ENCODE measurements around the gene ADGRG7.

Gene ADGRG7

GRCh38 chr3:100611221-100611620 is 1.8 kb downstream of the ADGRG7 start:
- TF ChIP-seq CTCF (IDR thresholded peaks at IDR 0.05) = no peak
- H3K27ac ChIP-seq = no peak overlapping the region
- DNase-seq (ENCODE audit: low spot score) = no peak
- H3K4me3 ChIP-seq = no peak overlapping the region

- no peak for DNase-seq (ENCODE audit: low spot score)
- Histone ChIP-seq H3K4me3 (no peak overlapping the region), H3K27ac (no peak overlapping the region)
- no peak for TF ChIP-seq CTCF (IDR thresholded peaks at IDR 0.05)
Observed at GRCh38 chr3:100613721-100614390, 4.5 kb downstream of the ADGRG7 start.

- no peak overlapping the region for H3K4me3 ChIP-seq
- DNase-seq (ENCODE audit: low spot score) = no peak
- TF ChIP-seq CTCF (IDR thresholded peaks at IDR 0.05) = no peak
- H3K27ac ChIP-seq = no peak overlapping the region
Observed at GRCh38 chr3:100614941-100615340, 5.5 kb downstream of the ADGRG7 start.

DNA sequence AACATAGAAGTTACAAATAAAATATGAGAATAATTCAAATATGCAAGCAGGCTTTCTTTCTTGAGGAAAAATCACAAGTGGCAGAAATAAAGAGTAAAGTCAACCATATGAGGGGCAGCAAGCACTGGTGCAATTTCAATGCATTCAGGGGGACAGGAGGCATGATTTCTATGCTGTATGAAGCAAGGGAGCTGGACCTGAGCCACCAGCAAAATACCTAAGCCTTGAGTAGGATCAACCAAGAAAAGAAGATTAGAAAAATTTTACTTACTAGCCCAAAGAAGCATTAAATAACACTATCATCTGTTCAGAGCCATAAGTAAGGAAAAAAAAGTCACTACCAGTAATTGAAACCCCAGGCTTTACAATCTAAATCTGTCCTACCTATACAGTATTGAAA is 6.3 kb downstream of the ADGRG7 start:
- TF ChIP-seq CTCF (IDR thresholded peaks at IDR 0.05) = no peak
- Histone ChIP-seq H3K4me3 (no peak overlapping the region), H3K27ac (no peak overlapping the region)
- no peak for DNase-seq (ENCODE audit: low spot score)

DNA sequence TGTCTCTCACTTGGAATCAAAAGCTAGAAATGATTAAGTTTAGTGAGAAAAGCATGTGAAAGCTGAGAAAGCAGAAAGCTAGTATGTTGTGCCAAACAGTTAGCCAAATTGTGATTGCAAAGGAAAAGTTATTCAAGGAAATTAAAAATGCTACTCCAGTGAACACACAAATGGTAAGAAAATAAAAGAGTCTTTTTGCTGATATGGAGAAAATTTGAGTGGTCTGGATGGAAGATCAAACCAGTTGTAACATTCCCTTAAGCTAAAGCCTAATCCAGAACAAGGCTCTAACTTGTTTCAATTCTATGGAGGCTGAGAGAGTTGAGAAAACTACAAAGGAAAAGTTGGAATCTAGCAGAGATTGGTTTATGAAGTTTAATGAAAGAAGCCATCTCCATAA is 11.8 kb downstream of the ADGRG7 start:
- Histone ChIP-seq H3K27ac (no peak overlapping the region), H3K4me3 (no peak overlapping the region)
- DNase-seq (ENCODE audit: low spot score) = no peak
- TF ChIP-seq CTCF (IDR thresholded peaks at IDR 0.05) = no peak

DNA sequence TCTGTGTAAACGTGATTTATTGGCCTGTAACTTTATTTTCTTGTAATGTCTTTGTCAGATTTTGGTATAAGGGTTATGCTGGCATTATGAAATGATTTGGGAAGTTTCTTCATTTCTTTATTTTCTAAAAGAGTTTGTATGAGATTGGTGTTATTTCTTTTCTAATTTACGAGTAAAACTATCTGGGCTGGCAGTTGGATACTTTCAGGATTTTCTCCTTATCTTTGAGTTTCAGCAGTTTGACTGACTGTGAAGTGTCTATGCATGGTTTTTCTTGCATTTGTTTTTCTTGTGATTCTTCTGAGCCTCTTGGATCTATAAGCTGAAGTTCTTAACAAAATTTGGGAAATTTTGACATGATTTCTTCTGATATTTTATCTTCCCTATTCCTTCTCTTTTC is 18.1 kb downstream of the ADGRG7 start:
- no peak overlapping the region for H3K27ac ChIP-seq
- no peak overlapping the region for H3K4me3 ChIP-seq
- TF ChIP-seq CTCF (IDR thresholded peaks at IDR 0.05) = no peak
- no peak for DNase-seq (ENCODE audit: low spot score)

DNA sequence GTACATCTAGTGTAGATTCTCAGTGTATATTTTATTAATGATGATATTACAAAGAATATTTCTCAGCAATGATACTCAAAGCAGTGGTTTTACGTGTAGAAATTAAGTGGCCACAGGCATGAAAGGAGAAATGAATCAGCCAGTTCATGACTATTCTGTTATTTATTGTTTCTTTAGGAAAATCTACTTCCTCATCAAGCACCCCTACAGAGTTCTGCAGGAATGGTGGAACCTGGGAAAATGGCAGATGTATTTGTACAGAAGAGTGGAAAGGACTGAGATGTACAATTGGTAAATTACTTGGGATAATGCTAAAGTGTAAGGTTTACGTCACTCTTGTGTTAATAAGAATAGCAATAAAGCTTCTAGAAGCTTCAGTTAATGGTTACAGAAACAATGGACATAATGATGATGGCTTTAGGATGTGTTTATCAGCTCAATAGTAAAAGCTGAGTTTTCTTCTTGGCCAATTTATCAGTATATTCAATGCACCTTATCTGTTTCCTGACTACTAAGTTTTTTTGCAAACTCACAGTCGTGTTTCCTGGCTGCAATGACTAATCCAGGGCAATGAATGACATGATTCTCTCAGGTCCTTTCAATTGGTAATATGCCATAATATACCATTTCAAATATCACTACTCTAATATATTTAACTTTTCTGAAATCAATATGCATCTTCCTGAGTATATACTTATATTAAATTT is 20.2 kb downstream of the ADGRG7 start:
- DNase-seq (ENCODE audit: low spot score) = no peak
- Histone ChIP-seq H3K4me3 (no peak overlapping the region), H3K27ac (no peak overlapping the region)
- no peak for TF ChIP-seq CTCF (IDR thresholded peaks at IDR 0.05)
